Activated CD8-positive, alpha-beta T cell treated with anti-CD3 and anti-CD28 coated beads for 36 hours (primary cell): ENCODE data around the gene BTBD8. TPM values are rescaled to one million over a fixed set of nuclear protein-coding genes. Genes with fewer than 3 reads are reported as not detected.

Experiments
- ATAC-seq: fragments of 200-7000 bp; cut with Tn5 transposase; one replicate; pipeline ENCODE4 v1.10.0; 2021; ENCODE audit warnings: mild to moderate bottlenecking, moderate library complexity
- CTCF ChIA-PET: fragments of 350-600 bp; sonication (Branson Sonifier 250); formaldehyde crosslinking; loops from one replicate; lab custom pipeline; 2021; ENCODE audit warnings: antibody characterized with exemption; lab: Charles Lee
- POLR2A ChIA-PET: fragments of 350-600 bp; sonication (Branson Sonifier 250); formaldehyde crosslinking; loops from one replicate; lab custom pipeline; 2021; ENCODE audit warnings: antibody characterized with exemption; lab: Charles Lee
- DNase-seq: peaks from one replicate; pipeline ENCODE4 v3.0.0-alpha.2; 2020
- H3K27ac Mint-ChIP-seq: one replicate; pipeline ENCODE4 v1.8.0; 2021; ENCODE audit warnings: mild to moderate bottlenecking, mixed read lengths
- H3K27me3 Mint-ChIP-seq: one replicate; pipeline ENCODE4 v1.8.0; 2021; ENCODE audit warnings: mixed read lengths
- H3K36me3 Mint-ChIP-seq: one replicate; pipeline ENCODE4 v1.8.0; 2021; ENCODE audit warnings: low read depth, mixed read lengths
- H3K4me1 Mint-ChIP-seq: one replicate; pipeline ENCODE4 v1.8.0; 2021; ENCODE audit warnings: low read depth, mixed read lengths
- H3K4me3 Mint-ChIP-seq: one replicate; pipeline ENCODE4 v1.8.0; 2021; ENCODE audit warnings: mild to moderate bottlenecking, moderate library complexity, mixed read lengths
- H3K9me3 Mint-ChIP-seq: one replicate; pipeline ENCODE4 v1.8.0; 2021; ENCODE audit warnings: mixed read lengths
- intact Hi-C: fragments of 100-400 bp; cut with micrococcal nuclease; formaldehyde crosslinking; loops from one replicate; pipeline ENCODE4 v1.10.0; 2022
- total RNA-seq, 2 experiments: library from RNA; stranded (reverse); gene quantifications; one replicate each; pipeline ENCODE4 v1.2.3, GENCODE V29; 2021
- TF ChIP-seq, protein P1 (sequence below): fragments of 200-600 bp; IDR thresholded peaks from one replicate; pipeline ENCODE4 v1.8.0; 2022; ENCODE audit warnings: antibody characterized with exemption, mild to moderate bottlenecking

BTBD8 gene
- total RNA-seq, 2 experiments from 2014 or later: 1.3 to 2.0 TPM

DNA sequence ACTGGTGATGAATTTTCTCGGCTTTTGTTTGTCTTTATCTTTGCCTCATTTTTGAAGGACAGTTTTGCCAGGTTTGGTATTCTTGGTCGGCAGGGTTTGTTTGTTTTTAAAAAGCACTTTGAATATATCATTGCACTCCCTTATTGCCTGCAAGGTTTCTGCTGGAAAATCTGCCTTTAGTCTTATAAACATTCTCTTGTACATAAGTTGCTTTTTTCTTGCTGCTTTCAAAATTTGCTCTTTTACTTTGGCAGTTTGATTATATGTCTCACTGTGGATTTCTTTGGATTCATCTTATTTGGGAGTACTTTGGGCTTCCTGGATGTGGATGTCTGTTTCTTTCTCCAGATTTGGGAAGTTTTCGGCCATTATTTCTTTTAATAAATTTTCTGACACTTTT is 79.4 kb downstream of the BTBD8 start:
- ChIA-PET POLR2A (no interaction called here), CTCF (no interaction called here)
- H3K36me3 Mint-ChIP-seq: peaks cover 22% of the 10 kb centered on the region
- TF ChIP-seq, protein P1, sequence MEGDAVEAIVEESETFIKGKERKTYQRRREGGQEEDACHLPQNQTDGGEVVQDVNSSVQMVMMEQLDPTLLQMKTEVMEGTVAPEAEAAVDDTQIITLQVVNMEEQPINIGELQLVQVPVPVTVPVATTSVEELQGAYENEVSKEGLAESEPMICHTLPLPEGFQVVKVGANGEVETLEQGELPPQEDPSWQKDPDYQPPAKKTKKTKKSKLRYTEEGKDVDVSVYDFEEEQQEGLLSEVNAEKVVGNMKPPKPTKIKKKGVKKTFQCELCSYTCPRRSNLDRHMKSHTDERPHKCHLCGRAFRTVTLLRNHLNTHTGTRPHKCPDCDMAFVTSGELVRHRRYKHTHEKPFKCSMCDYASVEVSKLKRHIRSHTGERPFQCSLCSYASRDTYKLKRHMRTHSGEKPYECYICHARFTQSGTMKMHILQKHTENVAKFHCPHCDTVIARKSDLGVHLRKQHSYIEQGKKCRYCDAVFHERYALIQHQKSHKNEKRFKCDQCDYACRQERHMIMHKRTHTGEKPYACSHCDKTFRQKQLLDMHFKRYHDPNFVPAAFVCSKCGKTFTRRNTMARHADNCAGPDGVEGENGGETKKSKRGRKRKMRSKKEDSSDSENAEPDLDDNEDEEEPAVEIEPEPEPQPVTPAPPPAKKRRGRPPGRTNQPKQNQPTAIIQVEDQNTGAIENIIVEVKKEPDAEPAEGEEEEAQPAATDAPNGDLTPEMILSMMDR: no peak
- ATAC-seq: no peak
- H3K9me3 Mint-ChIP-seq: peaks cover 19% of the 10 kb centered on the region
- no peaks in the 10 kb centered on the region for H3K4me1 Mint-ChIP-seq
- intact Hi-C loops: no loop called here
- no peaks in the 10 kb centered on the region for H3K27me3 Mint-ChIP-seq
- no peak for DNase-seq
- H3K4me3 Mint-ChIP-seq: no peak overlapping the region
- no peak overlapping the region for H3K27ac Mint-ChIP-seq

DNA sequence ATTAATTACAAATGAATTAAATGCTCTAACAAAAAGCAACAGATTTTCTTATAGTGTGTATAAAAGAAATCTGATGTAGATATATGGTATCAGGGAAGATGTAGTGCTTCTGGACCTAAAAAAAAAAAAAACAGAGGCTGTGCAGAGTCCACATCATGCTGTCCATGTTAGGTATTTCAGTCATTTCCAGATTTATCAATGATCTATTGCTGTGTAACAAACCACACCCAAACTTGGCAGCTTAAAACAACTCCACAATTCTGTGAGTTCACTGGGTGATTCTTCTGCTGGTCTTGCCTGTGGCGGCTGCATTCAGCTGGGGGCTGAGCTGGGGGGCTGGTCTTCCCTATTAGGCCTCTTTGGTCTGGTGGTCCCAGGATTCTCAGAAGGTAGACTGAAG is 85.2 kb downstream of the BTBD8 start:
- intact Hi-C loops: no loop called here
- no peak for DNase-seq
- Mint-ChIP-seq H3K27me3 (no peaks in the 10 kb centered on the region), H3K4me1 (no peaks in the 10 kb centered on the region), H3K4me3 (no peak overlapping the region), H3K36me3 (peaks cover 6% of the 10 kb centered on the region), H3K27ac (no peak overlapping the region), H3K9me3 (peaks cover 2% of the 10 kb centered on the region)
- CTCF ChIA-PET: interaction anchor here (1.4 kb wide), 1 partner anchor 60 kb away, joined by 3 read pairs; no protein-coding TSS in a partner anchor
- TF ChIP-seq, protein P1: no peak
- ATAC-seq: no peak
- POLR2A ChIA-PET: interaction anchor here (0.6 kb wide), 1 partner anchor 121 kb away, joined by 3 read pairs; no protein-coding TSS in a partner anchor

DNA sequence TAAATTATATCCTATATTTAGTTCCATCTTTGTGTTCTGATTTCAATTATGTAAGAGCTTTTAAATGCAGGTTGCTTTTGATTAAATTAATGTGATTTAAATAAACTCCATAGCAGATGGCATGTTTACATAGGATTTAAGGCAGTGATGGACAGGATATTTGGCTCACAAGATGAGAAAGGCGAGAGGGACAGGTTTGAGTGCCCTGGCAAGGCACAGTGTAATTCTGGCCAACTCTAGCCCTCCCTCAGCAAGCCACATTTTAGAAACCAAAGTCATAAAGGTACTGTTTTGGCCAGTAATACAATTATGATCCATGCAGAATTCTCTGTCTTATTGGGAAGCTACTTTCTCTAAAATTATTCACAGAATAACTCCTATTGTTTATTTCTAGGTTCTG is 87.0 kb downstream of the BTBD8 start:
- H3K27me3 Mint-ChIP-seq: no peaks in the 10 kb centered on the region
- H3K4me1 Mint-ChIP-seq: no peaks in the 10 kb centered on the region
- no peaks in the 10 kb centered on the region for H3K9me3 Mint-ChIP-seq
- ChIA-PET POLR2A (no interaction called here), CTCF (interaction anchor here (1.2 to 1.5 kb wide), 2 partner anchors 25 to 124 kb away, joined by 3 to 4 read pairs; no protein-coding TSS in a partner anchor)
- H3K27ac Mint-ChIP-seq: no peak overlapping the region
- H3K36me3 Mint-ChIP-seq: peaks cover under 1% of the 10 kb centered on the region
- intact Hi-C loops: no loop called here
- TF ChIP-seq, protein P1: no peak
- no peak overlapping the region for H3K4me3 Mint-ChIP-seq
- no peak for ATAC-seq
- no peak for DNase-seq

DNA sequence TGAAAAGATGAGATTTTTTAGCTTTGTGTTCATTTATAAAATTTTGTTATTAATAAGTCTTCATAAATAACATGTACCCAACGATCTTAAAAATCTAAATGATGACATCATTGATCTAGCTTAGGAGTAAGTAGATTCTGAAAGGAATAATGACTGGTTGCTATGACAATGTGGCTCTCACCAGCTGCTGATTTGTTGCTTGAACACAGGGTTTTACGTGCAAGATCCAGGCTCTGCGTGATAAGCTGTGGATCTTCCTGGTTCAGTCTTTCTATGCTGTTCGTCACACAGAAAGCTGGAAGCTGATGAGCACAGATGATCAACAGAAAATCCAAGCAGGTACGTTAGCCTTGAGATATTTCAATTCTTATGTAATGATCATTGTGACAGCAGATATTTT is 88.5 kb downstream of the BTBD8 start:
- TF ChIP-seq, protein P1: no peak
- no peaks in the 10 kb centered on the region for H3K9me3 Mint-ChIP-seq
- intact Hi-C loops: no loop called here

DNA sequence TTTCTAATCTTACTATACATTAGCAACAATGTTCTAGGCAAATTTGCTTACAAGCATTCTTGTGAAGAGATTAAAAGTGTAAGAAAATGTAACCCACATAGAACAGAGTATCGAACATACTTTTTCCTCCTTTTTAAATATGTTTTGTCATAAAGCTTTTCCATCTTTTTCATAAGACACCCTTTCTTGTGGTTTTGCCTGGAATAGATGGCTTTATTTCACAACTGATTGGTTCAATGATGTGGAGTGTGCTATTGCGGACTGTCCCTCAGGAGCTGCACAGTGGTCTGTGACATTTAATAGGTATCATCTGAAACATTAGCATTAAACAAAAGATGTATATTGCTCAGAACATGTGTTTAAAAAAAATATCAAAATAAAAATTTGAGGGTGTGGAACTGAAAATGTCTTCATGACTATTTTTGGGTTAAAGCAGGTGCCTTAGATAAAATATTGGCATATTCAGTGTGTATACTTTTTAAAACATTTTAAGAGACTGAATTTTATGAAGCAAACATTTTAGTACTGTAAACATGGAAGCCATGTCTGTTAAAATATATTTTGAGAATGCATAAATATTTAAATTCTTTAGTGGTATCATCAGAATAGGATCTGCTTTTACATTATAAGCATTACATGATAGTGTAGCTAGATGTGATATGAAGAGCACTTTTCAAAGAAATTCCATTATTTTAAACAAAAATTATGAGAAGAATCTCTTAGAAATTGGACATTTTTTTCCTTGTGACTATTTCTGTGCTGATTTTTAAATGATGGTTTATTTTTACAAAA is 89.3 kb downstream of the BTBD8 start:
- H3K9me3 Mint-ChIP-seq: no peaks in the 10 kb centered on the region
- ChIA-PET CTCF (no interaction called here), POLR2A (interaction anchor here (1.7 kb wide), 1 partner anchor 307 kb away, joined by 5 read pairs; no protein-coding TSS in a partner anchor)
- H3K36me3 Mint-ChIP-seq: no peaks in the 10 kb centered on the region
- no peak overlapping the region for H3K4me3 Mint-ChIP-seq
- TF ChIP-seq, protein P1: no peak
- H3K27me3 Mint-ChIP-seq: no peaks in the 10 kb centered on the region
- ATAC-seq: no peak
- intact Hi-C loops: no loop called here
- no peak for DNase-seq
- no peaks in the 10 kb centered on the region for H3K4me1 Mint-ChIP-seq
- no peak overlapping the region for H3K27ac Mint-ChIP-seq

More for the DNA sequence above, 88.5 kb downstream of the BTBD8 start:
- CTCF ChIA-PET: interaction anchor here (1.5 kb wide), 1 partner anchor 26 kb away, joined by 4 read pairs; no protein-coding TSS in a partner anchor
- Mint-ChIP-seq H3K27ac (no peak overlapping the region), H3K4me3 (no peak overlapping the region), H3K27me3 (no peaks in the 10 kb centered on the region), H3K4me1 (no peaks in the 10 kb centered on the region), H3K36me3 (no peaks in the 10 kb centered on the region)
- POLR2A ChIA-PET: no interaction called here
- ATAC-seq (no peak), DNase-seq (no peak)
